Pons (tissue), 1 donor: Measurements from ENCODE around the gene ZBED4.

Source experiments
- DNase-seq: peaks from one replicate; pipeline ENCODE4 v3.0.0-alpha.2; 2016; ENCODE audit warnings: low spot score

ZBED4 gene

DNA sequence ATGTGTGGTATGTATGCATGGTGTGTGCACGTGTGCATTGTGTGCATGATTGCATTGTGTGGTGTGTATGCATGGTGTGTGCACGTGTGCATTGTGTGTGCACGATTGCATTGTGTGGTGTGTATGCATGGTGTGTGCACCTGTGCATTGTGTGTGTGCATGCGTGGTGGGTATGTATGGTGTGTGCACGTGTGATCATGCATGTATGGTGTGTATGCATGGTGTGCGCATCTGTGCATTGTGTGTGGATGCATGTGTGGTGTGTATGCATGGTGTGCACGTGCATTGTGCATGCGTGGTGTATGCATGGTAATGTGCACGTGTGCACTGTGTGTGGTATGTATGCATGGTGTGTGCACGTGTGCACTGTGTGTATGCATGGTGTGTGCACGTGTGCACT lies 47.8 kb downstream of the ZBED4 start:
- no peak for DNase-seq

- no peak for DNase-seq
Measured at GRCh38 chr22:49903322-49904039, 49.8 kb downstream of the ZBED4 start.

GRCh38 chr22:49904040-49904369 lies 50.4 kb downstream of the ZBED4 start:
- DNase-seq = no peak

DNA sequence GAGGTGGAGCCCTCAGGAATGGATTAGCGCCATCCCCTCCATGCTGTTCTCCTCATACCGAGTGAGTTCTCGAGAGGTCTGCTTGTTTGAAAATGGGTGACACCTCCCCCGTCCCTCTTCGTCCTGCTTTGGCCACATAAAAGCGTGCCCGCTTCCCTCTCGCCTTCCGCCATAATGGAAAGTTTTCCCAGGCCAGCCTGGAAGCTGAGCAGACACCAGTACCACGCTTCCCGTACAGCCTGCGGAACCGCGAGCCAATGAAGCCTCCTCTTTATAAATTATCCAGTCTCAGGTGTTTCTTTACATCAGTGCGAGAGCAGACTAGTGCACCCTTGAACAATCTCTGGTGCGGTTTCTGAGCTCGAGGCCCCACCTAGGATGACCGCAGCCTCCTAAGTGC lies 51.8 kb downstream of the ZBED4 start:
- no peak for DNase-seq

GRCh38 chr22:49906071-49906798 lies 52.6 kb downstream of the ZBED4 start:
- no peak for DNase-seq

- DNase-seq = no peak
Measured at GRCh38 chr22:49906799-49907290, 53.2 kb downstream of the ZBED4 start.

DNA sequence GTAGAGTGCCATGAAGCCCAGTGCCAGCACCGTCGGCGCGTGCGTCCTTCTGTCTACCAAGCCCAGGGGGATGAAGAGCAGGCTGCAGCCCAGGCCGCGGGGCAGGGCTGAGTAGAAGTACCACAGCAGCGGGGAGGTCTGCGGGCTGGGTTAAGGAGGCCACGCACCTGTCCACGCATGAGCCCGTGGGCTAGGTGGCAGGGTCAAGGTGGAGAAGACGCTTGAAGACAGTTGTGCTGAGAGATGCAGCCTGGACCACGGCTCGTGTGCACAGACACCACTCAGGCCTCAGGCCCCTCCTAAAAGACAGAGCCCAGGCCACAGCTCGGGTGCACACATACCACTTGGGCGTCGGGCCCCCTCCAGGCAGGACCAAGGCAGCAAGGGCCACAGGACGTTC lies 54.2 kb downstream of the ZBED4 start:
- no peak for DNase-seq

DNA sequence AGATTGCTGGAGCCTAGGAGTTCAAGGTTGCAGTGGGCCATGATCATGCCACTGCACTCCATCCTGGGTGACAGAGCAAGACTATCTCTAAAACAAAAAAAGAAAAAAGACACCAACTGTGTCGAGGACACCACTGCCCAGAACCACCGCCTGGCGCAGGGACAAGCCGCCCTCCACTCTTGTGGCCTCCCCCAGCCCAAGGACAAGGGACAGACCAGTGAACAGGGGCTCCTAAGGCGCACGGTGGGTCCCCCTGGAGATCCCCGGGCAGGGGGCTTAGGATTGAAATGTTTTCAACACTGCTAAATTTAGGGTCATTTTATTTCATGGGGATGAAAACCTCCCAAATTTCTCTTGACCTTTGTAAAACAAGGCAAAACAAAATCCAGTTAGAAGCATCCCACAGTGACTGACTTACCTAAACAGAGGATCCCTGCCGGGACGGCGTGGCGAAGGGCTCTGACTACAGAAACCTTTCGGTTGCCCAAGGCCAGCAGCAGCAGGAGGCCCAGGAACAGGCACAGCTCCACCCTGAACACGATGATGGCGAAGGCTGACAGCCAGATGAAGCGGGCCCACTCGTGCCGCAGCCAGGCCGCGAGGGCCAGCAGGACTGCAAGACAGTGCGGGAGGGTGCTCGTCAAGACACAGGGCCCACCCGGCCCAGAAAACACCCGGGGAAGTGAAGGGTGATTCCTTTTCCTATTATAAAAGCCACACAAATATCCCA lies 56.0 kb downstream of the ZBED4 start:
- no peak for DNase-seq

GRCh38 chr22:49910229-49911155 lies 56.8 kb downstream of the ZBED4 start:
- no peak for DNase-seq

DNA sequence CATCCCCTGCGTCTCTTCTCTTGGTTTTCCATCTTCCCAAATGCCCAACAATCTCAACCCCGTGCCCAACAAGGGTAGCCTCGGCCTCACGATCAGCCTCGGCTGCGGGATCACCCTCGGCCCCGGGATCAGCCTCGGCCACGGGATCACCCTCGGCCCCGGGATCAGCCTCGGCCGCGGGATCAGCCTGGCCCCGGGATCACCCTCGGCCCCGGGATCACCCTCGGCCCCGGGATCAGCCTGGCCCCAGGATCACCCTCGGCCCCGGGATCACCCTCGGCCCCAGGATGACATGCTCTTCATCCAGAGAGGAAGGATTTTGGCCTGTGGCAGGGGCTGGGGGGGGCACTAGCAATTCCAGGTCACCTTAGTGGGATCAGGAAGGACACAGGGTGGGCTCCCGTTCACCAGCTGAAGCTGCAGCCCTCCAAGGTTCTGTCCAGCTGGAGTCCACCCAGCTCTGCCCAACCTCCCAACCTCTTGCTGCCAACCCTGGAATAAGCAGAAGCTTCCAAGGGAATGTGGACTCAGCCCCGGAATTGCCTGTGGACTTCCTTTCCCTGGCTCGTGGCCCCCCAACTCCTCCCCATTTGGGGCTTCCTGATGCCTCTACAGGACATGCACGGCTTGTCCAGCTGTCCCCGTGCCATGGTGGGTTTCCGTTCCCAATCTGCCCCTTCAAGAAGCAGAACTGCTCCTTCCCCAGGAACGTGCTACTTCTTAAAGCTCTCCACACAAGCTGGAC lies 58.4 kb downstream of the ZBED4 start:
- no peak for DNase-seq

DNA sequence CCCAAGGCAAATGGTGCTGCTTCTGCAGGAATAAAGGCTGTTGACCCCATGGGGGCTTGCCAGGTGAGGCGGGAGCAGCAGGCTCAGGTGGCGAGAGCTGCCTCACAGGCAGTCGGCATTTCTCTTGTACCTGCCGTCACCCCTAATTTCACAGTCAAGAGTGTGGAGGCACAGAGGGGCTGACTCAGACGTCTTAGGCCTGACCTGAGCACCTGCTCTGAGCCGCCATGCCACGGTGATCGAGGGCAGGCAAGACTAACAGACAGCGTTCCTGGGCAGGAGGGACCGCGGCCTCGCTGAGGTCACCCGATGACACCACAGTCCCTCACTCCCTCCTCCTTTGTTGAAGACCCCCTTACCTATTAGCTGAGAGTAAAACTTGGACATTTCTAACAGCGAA lies 59.4 kb downstream of the ZBED4 start:
- no peak for DNase-seq

GRCh38 chr22:49913446-49913845 lies 59.8 kb downstream of the ZBED4 start:
- DNase-seq = no peak

GRCh38 chr22:49914256-49914655 lies 60.6 kb downstream of the ZBED4 start:
- no peak for DNase-seq

- DNase-seq = no peak
Measured at GRCh38 chr22:49915610-49916009, 62.0 kb downstream of the ZBED4 start.

DNA sequence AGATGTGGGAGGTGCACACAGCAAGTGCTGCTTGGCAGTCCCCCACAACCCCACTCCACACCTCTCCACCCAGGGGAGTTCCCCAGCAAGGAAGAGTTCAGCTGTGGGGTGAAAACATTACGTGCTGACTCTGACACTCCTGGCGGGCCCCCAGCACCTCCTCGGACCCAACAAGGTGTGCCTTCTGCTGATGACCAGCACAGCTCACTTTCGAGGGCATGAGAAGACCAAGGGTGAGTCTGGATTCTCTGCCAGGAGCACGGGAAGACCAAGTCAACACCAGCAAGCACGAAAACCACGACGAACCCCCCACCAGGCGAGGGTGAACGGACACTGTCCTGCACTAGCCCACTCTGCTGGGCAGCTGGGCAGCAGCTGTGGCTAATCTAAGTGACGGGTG lies 63.2 kb downstream of the ZBED4 start:
- no peak for DNase-seq

GRCh38 chr22:49917974-49918910 lies 64.6 kb downstream of the ZBED4 start, which contains the start of the genes ALG12 and CRELD2:
Gene ALG12, minus strand, starts transcription at chr22:49918438. Its CDS starts 4,673 bp downstream, at chr22:49913765.
Gene CRELD2, plus strand, starts transcription at chr22:49918634. Its CDS starts 136 bp downstream, at chr22:49918770.
- peak; percentile 96 for DNase-seq

- DNase-seq = no peak
Measured at GRCh38 chr22:49918911-49919881, 65.6 kb downstream of the ZBED4 start.

- no peak for DNase-seq
Measured at GRCh38 chr22:49920859-49921258, 67.2 kb downstream of the ZBED4 start.
